IPS DF 4.7 (cell line): ENCODE data around the gene ALDH1A2.
"Not testable (repeated sequence)": the region's sequence is repeated elsewhere in the genome, so short reads cannot be mapped to it uniquely, and the experiment has no call there.

ENCODE experiments used
- DNase-seq: peaks from one replicate; pipeline ENCODE4 v3.0.0-alpha.2; 2013; ENCODE audit warnings: low spot score; ENCODE audit errors: extremely low read depth

ALDH1A2 gene

GRCh38 chr15:58065445-58066041, at the start of gene ALDH1A2:
Gene ALDH1A2 (minus strand): TSS chr15:58065711. CDS start chr15:58065650, 61 bp downstream.
- DNase-seq: no peak

- no peak for DNase-seq
Observed at GRCh38 chr15:58114812-58115211, 49.3 kb upstream of the ALDH1A2 start.

- DNase-seq: no peak
Observed at GRCh38 chr15:58114388-58114787, 48.9 kb upstream of the ALDH1A2 start.

GRCh38 chr15:58113358-58113757, 47.8 kb upstream of the ALDH1A2 start:
- DNase-seq: not testable (repeated sequence)

- DNase-seq: no peak
Observed at GRCh38 chr15:58111718-58112104, 46.2 kb upstream of the ALDH1A2 start.

- DNase-seq: no peak
Observed at GRCh38 chr15:58110999-58111717, 45.6 kb upstream of the ALDH1A2 start.

- no peak for DNase-seq
Observed at GRCh38 chr15:58109419-58109818, 43.9 kb upstream of the ALDH1A2 start.

- no peak for DNase-seq
Observed at GRCh38 chr15:58108117-58108516, 42.6 kb upstream of the ALDH1A2 start.

- DNase-seq: no peak
Observed at GRCh38 chr15:58103482-58103881, 38.0 kb upstream of the ALDH1A2 start.

- DNase-seq: no peak
Observed at GRCh38 chr15:58096529-58097084, 31.1 kb upstream of the ALDH1A2 start.

- no peak for DNase-seq
Observed at GRCh38 chr15:58095415-58095814, 29.9 kb upstream of the ALDH1A2 start.

GRCh38 chr15:58087871-58088270, 22.4 kb upstream of the ALDH1A2 start:
- no peak for DNase-seq

- no peak for DNase-seq
Observed at GRCh38 chr15:58086491-58086890, 21.0 kb upstream of the ALDH1A2 start.

GRCh38 chr15:58083526-58083925, 18.0 kb upstream of the ALDH1A2 start:
- no peak for DNase-seq

GRCh38 chr15:58081891-58082290, 16.4 kb upstream of the ALDH1A2 start:
- DNase-seq: no peak

- no peak for DNase-seq
Observed at GRCh38 chr15:58081456-58081855, 15.9 kb upstream of the ALDH1A2 start.

- not testable (repeated sequence) for DNase-seq
Observed at GRCh38 chr15:58080959-58081358, 15.4 kb upstream of the ALDH1A2 start.

- DNase-seq: no peak
Observed at GRCh38 chr15:58080398-58080797, 14.9 kb upstream of the ALDH1A2 start.

GRCh38 chr15:58078591-58078990, 13.1 kb upstream of the ALDH1A2 start:
- DNase-seq: no peak

GRCh38 chr15:58077427-58077826, 11.9 kb upstream of the ALDH1A2 start:
- DNase-seq: no peak

- DNase-seq: no peak
Observed at GRCh38 chr15:58074452-58074851, 8.9 kb upstream of the ALDH1A2 start.

- DNase-seq: no peak
Observed at GRCh38 chr15:58070801-58071418, 5.4 kb upstream of the ALDH1A2 start.
